ENCODE results near the gene DMAP1. TPM values are rescaled to one million over a fixed set of nuclear protein-coding genes. Genes with fewer than 3 reads are reported as not detected.

DMAP1 gene
- total RNA-seq, 1 experiment from 2014 or later: 40.9 TPM

DNA sequence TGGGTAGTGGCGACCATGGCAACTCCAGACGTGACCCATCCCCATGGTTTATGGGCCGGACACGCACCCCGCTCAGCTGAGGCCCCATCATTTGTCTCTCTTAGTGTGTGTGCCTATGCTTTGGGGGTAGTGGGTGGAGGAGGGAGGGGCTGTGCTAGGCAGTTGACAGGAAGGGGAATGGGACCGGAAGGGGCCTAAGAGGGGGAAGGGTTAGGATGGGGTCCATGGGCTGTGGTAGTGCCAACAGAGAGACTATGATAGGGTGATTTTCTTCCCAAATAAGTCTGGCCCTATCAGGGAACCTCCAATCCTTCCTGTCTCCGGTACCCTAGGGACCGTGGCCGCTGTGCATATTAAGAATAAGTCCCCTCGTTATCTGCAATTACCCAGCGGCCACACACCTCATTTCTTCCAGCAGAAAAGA is 9.9 kb downstream of the DMAP1 start:
- H3K27ac Mint-ChIP-seq: no peak overlapping the region
- H3K27me3 Mint-ChIP-seq (ENCODE audit: low read depth): peaks cover 14% of the 10 kb centered on the region
- peaks cover 56% of the 10 kb centered on the region for H3K36me3 Mint-ChIP-seq
- POLR2A ChIA-PET: no interaction called here
- ATAC-seq (no peak), DNase-seq (ENCODE audit: low spot score) (no peak)
- H3K4me3 Mint-ChIP-seq: no peak overlapping the region
- no peaks in the 10 kb centered on the region for H3K4me1 Mint-ChIP-seq
- H3K9me3 Mint-ChIP-seq: peaks cover 26% of the 10 kb centered on the region
- TF ChIP-seq E2F4 (CRISPR knock-in tag; IDR thresholded peaks at IDR 0.05; ENCODE audit: borderline replicate concordance, low read depth) (no peak), ATF1 (CRISPR knock-in tag; IDR thresholded peaks at IDR 0.05) (no peak), NFATC4 (CRISPR knock-in tag; IDR thresholded peaks at IDR 0.05) (no peak)
- TF ChIP-seq, protein P1, sequence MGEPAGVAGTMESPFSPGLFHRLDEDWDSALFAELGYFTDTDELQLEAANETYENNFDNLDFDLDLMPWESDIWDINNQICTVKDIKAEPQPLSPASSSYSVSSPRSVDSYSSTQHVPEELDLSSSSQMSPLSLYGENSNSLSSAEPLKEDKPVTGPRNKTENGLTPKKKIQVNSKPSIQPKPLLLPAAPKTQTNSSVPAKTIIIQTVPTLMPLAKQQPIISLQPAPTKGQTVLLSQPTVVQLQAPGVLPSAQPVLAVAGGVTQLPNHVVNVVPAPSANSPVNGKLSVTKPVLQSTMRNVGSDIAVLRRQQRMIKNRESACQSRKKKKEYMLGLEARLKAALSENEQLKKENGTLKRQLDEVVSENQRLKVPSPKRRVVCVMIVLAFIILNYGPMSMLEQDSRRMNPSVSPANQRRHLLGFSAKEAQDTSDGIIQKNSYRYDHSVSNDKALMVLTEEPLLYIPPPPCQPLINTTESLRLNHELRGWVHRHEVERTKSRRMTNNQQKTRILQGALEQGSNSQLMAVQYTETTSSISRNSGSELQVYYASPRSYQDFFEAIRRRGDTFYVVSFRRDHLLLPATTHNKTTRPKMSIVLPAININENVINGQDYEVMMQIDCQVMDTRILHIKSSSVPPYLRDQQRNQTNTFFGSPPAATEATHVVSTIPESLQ (CRISPR knock-in tag; IDR thresholded peaks at IDR 0.05): no peak
- CTCF ChIA-PET: interaction anchor here (0.8 kb wide), 1 partner anchor 15 kb away, joined by 4 read pairs; no protein-coding TSS in a partner anchor

GRCh38 chr1:44225761-44226160 is 12.5 kb downstream of the DMAP1 start:
- ChIA-PET CTCF (interaction anchor here (0.6 to 1.8 kb wide), 3 partner anchors 8 to 122 kb away, joined by 3 to 7 read pairs (median 4); no protein-coding TSS in a partner anchor), POLR2A (no interaction called here)
- Mint-ChIP-seq H3K9me3 (peaks cover 30% of the 10 kb centered on the region), H3K27ac (no peak overlapping the region), H3K4me1 (no peaks in the 10 kb centered on the region), H3K4me3 (no peak overlapping the region), H3K36me3 (peaks cover 48% of the 10 kb centered on the region), H3K27me3 (ENCODE audit: low read depth) (peaks cover 14% of the 10 kb centered on the region)
- no peak for DNase-seq (ENCODE audit: low spot score)
- ATAC-seq: no peak
- TF ChIP-seq, protein P1 (CRISPR knock-in tag; IDR thresholded peaks at IDR 0.05): no peak
- TF ChIP-seq, protein P2, sequence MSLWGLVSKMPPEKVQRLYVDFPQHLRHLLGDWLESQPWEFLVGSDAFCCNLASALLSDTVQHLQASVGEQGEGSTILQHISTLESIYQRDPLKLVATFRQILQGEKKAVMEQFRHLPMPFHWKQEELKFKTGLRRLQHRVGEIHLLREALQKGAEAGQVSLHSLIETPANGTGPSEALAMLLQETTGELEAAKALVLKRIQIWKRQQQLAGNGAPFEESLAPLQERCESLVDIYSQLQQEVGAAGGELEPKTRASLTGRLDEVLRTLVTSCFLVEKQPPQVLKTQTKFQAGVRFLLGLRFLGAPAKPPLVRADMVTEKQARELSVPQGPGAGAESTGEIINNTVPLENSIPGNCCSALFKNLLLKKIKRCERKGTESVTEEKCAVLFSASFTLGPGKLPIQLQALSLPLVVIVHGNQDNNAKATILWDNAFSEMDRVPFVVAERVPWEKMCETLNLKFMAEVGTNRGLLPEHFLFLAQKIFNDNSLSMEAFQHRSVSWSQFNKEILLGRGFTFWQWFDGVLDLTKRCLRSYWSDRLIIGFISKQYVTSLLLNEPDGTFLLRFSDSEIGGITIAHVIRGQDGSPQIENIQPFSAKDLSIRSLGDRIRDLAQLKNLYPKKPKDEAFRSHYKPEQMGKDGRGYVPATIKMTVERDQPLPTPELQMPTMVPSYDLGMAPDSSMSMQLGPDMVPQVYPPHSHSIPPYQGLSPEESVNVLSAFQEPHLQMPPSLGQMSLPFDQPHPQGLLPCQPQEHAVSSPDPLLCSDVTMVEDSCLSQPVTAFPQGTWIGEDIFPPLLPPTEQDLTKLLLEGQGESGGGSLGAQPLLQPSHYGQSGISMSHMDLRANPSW (CRISPR knock-in tag; conservative IDR thresholded peaks at IDR 0.05; ENCODE audit: low read depth): no peak
- TF ChIP-seq, protein P3, sequence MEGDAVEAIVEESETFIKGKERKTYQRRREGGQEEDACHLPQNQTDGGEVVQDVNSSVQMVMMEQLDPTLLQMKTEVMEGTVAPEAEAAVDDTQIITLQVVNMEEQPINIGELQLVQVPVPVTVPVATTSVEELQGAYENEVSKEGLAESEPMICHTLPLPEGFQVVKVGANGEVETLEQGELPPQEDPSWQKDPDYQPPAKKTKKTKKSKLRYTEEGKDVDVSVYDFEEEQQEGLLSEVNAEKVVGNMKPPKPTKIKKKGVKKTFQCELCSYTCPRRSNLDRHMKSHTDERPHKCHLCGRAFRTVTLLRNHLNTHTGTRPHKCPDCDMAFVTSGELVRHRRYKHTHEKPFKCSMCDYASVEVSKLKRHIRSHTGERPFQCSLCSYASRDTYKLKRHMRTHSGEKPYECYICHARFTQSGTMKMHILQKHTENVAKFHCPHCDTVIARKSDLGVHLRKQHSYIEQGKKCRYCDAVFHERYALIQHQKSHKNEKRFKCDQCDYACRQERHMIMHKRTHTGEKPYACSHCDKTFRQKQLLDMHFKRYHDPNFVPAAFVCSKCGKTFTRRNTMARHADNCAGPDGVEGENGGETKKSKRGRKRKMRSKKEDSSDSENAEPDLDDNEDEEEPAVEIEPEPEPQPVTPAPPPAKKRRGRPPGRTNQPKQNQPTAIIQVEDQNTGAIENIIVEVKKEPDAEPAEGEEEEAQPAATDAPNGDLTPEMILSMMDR (IDR thresholded peaks at IDR 0.05): no peak
- TF ChIP-seq, protein P4, sequence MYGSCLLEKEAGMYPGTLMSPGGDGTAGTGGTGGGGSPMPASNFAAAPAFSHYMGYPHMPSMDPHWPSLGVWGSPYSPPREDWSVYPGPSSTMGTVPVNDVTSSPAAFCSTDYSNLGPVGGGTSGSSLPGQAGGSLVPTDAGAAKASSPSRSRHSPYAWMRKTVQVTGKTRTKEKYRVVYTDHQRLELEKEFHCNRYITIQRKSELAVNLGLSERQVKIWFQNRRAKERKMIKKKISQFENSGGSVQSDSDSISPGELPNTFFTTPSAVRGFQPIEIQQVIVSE (CRISPR knock-in tag; IDR thresholded peaks at IDR 0.05; ENCODE audit: borderline replicate concordance): no peak
- no peak for TF ChIP-seq TP53 (CRISPR knock-in tag; IDR thresholded peaks at IDR 0.05)
- TF ChIP-seq HMGA2 (CRISPR knock-in tag; IDR thresholded peaks at IDR 0.05): no peak
- no peak for TF ChIP-seq SMAD4 (CRISPR knock-in tag; IDR thresholded peaks at IDR 0.05)
- TF ChIP-seq ESRRA (CRISPR knock-in tag; IDR thresholded peaks at IDR 0.05; ENCODE audit: borderline replicate concordance): no peak
- no peak for TF ChIP-seq SOX15 (CRISPR knock-in tag; IDR thresholded peaks at IDR 0.05)
- no peak for TF ChIP-seq GTF2I (CRISPR knock-in tag; conservative IDR thresholded peaks at IDR 0.05)
- no peak for TF ChIP-seq ERG (CRISPR knock-in tag; IDR thresholded peaks at IDR 0.05)
- TF ChIP-seq ARID4B (CRISPR knock-in tag; IDR thresholded peaks at IDR 0.05; ENCODE audit: borderline replicate concordance): no peak
